Neural cell (in vitro differentiated cells): ENCODE measurements around the gene SMAGP. TPM values are rescaled to one million over a fixed set of nuclear protein-coding genes. Genes with fewer than 3 reads are reported as not detected.
"Not testable (repeated sequence)": the region's sequence is repeated elsewhere in the genome, so short reads cannot be mapped to it uniquely, and the experiment has no call there.

Experiments
- H2AFZ ChIP-seq: fragments of 200-600, 300-800 bp; sonication (generic), shearing (Covaris generic); 2 replicates; pipeline ENCODE4 v1.6.0; 2014; ENCODE audit warnings: low read depth, mild to moderate bottlenecking, antibody characterized with exemption, low read length, moderate library complexity
- H3F3A ChIP-seq: fragments of 200-600 bp; shearing (Covaris generic); 2 replicates; pipeline ENCODE4 v1.6.1; 2016; ENCODE audit warnings: mild to moderate bottlenecking, moderate library complexity, mixed read lengths, antibody characterized with exemption, low read length; ENCODE audit not compliant: insufficient read depth, poor library complexity, severe bottlenecking
- H3K27ac ChIP-seq: fragments of 200-600, 300-800 bp; sonication (generic), shearing (Covaris generic); 2 replicates; pipeline ENCODE4 v1.5.1; 2014; ENCODE audit warnings: mild to moderate bottlenecking, low read length, moderate library complexity
- H3K27me3 ChIP-seq: fragments of 300-800, 200-600 bp; sonication (generic), shearing (Covaris generic); 2 replicates; pipeline ENCODE4 v1.6.0; 2014; ENCODE audit warnings: mild to moderate bottlenecking, low read depth, low read length, moderate library complexity; ENCODE audit not compliant: insufficient read depth
- H3K36me3 ChIP-seq: fragments of 300-800, 200-600 bp; sonication (generic), shearing (Covaris generic); 2 replicates; pipeline ENCODE4 v1.5.1; 2014; ENCODE audit warnings: mild to moderate bottlenecking, antibody characterized with exemption, low read length, moderate library complexity; ENCODE audit not compliant: insufficient read depth
- H3K4me2 ChIP-seq: fragments of 300-800, 200-600 bp; sonication (generic), shearing (Covaris generic); 2 replicates; pipeline ENCODE4 v1.6.0; 2014; ENCODE audit warnings: mild to moderate bottlenecking, low read length
- H3K4me3 ChIP-seq: fragments of 300-800, 200-600 bp; sonication (generic), shearing (Covaris generic); 2 replicates; pipeline ENCODE4 v1.5.1; 2014; ENCODE audit warnings: mild to moderate bottlenecking, low read length, moderate library complexity
- H3K79me2 ChIP-seq: fragments of 200-600 bp; shearing (Covaris generic); replicated peaks from 2 replicates; pipeline ENCODE4 v1.6.0; 2014; ENCODE audit warnings: mild to moderate bottlenecking, low read length, moderate library complexity; ENCODE audit not compliant: insufficient read depth
- H3K9ac ChIP-seq: fragments of 300-800, 200-600 bp; sonication (generic), shearing (Covaris generic); 2 replicates; pipeline ENCODE4 v1.6.1; 2016; ENCODE audit warnings: mild to moderate bottlenecking, low read length, mixed read lengths
- H3K9me2 ChIP-seq: fragments of 200-600 bp; shearing (Covaris generic); 2 replicates; pipeline ENCODE4 v1.6.1; 2016; ENCODE audit warnings: mild to moderate bottlenecking, low read length, mixed read lengths; ENCODE audit not compliant: insufficient read depth
- H3K9me3 ChIP-seq: fragments of 200-600, 300-800 bp; sonication (generic), shearing (Covaris generic); 2 replicates; pipeline ENCODE4 v1.6.1; 2016; ENCODE audit warnings: mild to moderate bottlenecking, mixed run types, low read length, moderate library complexity, mixed read lengths
- H4K20me1 ChIP-seq: fragments of 200-600 bp; shearing (Covaris generic); 2 replicates; pipeline ENCODE4 v1.6.1; 2016; ENCODE audit warnings: mild to moderate bottlenecking, mixed run types; ENCODE audit not compliant: insufficient read depth
- CTCF ChIP-seq: fragments of 450-650 bp; IDR thresholded peaks from 2 replicates; pipeline ENCODE4 v1.5.1; 2014; ENCODE audit warnings: antibody characterized with exemption, mild to moderate bottlenecking, moderate library complexity; ENCODE audit not compliant: poor library complexity, severe bottlenecking
- EP300 ChIP-seq: fragments of 450-650 bp; conservative IDR thresholded peaks from 2 replicates; pipeline ENCODE4 v1.6.1; 2014; ENCODE audit warnings: antibody characterized with exemption, mild to moderate bottlenecking, moderate library complexity; ENCODE audit not compliant: poor library complexity, severe bottlenecking
- EZH2 ChIP-seq: fragments of 200-600, 300-800 bp; shearing (Covaris generic), sonication (generic); IDR thresholded peaks from 2 replicates; pipeline ENCODE4 v1.6.1; 2014; ENCODE audit warnings: antibody characterized with exemption, low read length, borderline replicate concordance, mild to moderate bottlenecking; ENCODE audit not compliant: insufficient read depth, poor library complexity, severe bottlenecking
- MXI1 ChIP-seq: fragments of 450-650 bp; conservative IDR thresholded peaks from 2 replicates; pipeline ENCODE4 v1.6.1; 2014; ENCODE audit warnings: antibody characterized with exemption, mild to moderate bottlenecking; ENCODE audit not compliant: poor library complexity, severe bottlenecking
- POLR2AphosphoS5 ChIP-seq: IDR thresholded peaks from 2 replicates; pipeline ENCODE4 v1.6.1; 2012
- RAD21 ChIP-seq: fragments of 450-650 bp; conservative IDR thresholded peaks from 2 replicates; pipeline ENCODE4 v1.6.1; 2014; ENCODE audit warnings: antibody characterized with exemption, mild to moderate bottlenecking, moderate library complexity
- REST ChIP-seq: IDR thresholded peaks from 2 replicates; pipeline ENCODE4 v1.6.1; 2012; ENCODE audit warnings: borderline replicate concordance
- SMC3 ChIP-seq: fragments of 450-650 bp; conservative IDR thresholded peaks from 2 replicates; pipeline ENCODE4 v1.6.1; 2014; ENCODE audit warnings: antibody characterized with exemption, mild to moderate bottlenecking, moderate library complexity; ENCODE audit not compliant: poor library complexity
- TAF1 ChIP-seq: IDR thresholded peaks from 2 replicates; pipeline ENCODE4 v1.6.1; 2012; ENCODE audit warnings: low read depth
- polyA plus RNA-seq: library from polyadenylated mRNA; depleted of rRNA; stranded (reverse); fragments of >200 nt; gene quantifications from 2 replicates; pipeline ENCODE4 v1.2.3, GENCODE V29; 2014

Gene SMAGP
- polyA plus RNA-seq, 1 donor from 2014 or later, result not detected

GRCh38 chr12:51224625-51225024, 45.6 kb downstream of the SMAGP start:
- Histone ChIP-seq H3K9me3 (no peaks in the 10 kb centered on the region), H2AFZ (no peak overlapping the region), H3K9me2 (no peaks in the 10 kb centered on the region), H3K36me3 (no peaks in the 10 kb centered on the region), H3K4me2 (no peak overlapping the region), H3K27me3 (no peaks in the 10 kb centered on the region), H3K79me2 (no peaks in the 10 kb centered on the region), H3K9ac (no peak overlapping the region), H3F3A (no peaks in the 10 kb centered on the region), H3K27ac (peak overlapping the region; percentile 79), H3K4me3 (peak overlapping the region; percentile 41), H4K20me1 (no peaks in the 10 kb centered on the region)
- TF ChIP-seq MXI1, result no peak

GRCh38 chr12:51222461-51222860, 47.8 kb downstream of the SMAGP start:
- Histone ChIP-seq H3K9me2 (no peaks in the 10 kb centered on the region), H4K20me1 (no peaks in the 10 kb centered on the region), H2AFZ (no peak overlapping the region), H3K27ac (no peak overlapping the region), H3K9ac (no peak overlapping the region), H3K27me3 (no peaks in the 10 kb centered on the region), H3K4me2 (no peak overlapping the region), H3F3A (no peaks in the 10 kb centered on the region), H3K9me3 (no peaks in the 10 kb centered on the region), H3K79me2 (no peaks in the 10 kb centered on the region), H3K4me3 (no peak overlapping the region), H3K36me3 (no peaks in the 10 kb centered on the region)
- TF ChIP-seq EZH2 (no peak), CTCF (no peak), RAD21 (no peak), MXI1 (no peak), SMC3 (no peak), REST (no peak), EP300 (no peak), TAF1 (no peak), POLR2AphosphoS5 (no peak)

- not testable (repeated sequence) for H3F3A ChIP-seq, H4K20me1 ChIP-seq, H3K9me3 ChIP-seq, H3K36me3 ChIP-seq, H3K9ac ChIP-seq, H3K4me2 ChIP-seq, H2AFZ ChIP-seq, H3K27ac ChIP-seq, H3K4me3 ChIP-seq, H3K9me2 ChIP-seq, H3K27me3 ChIP-seq
- H3K79me2 ChIP-seq, result peaks cover 17% of the 10 kb centered on the region
These were observed 50.4 kb downstream of the SMAGP start for GRCh38 chr12:51219857-51220256.
